HG02870 (cell line): ENCODE data around the gene IGF2BP3.
"Not testable (repeated sequence)": the region's sequence is repeated elsewhere in the genome, so short reads cannot be mapped to it uniquely, and the experiment has no call there.

Source experiments
- ATAC-seq: cut with Tn5 transposase; IDR thresholded peaks from one replicate; pipeline ENCODE4 v1.9.1; 2021; ENCODE audit warnings: mild to moderate bottlenecking, moderate library complexity; ENCODE audit not compliant: unreplicated experiment

IGF2BP3 gene

GRCh38 chr7:23426876-23427275, 43.4 kb downstream of the IGF2BP3 start:
- no peak for ATAC-seq

DNA sequence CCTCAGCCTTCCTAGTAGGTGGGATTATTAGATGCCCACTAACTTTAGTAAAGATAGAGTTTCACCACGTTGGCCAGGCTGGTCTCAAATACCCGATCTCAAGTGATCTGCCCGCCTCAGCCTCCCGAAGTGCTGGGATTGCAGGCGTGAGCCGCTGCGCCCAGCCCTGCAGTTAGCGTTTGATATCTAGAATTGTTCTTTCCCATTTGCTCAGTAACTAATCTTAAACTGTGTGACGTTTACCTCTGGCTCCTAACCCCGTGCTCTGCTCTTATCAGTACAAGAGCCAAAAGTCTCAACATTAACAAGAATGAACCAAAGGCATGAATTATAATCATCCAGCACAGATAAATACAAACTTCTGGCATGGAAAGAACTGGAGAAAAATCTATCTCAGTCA, 47.4 kb downstream of the IGF2BP3 start:
- ATAC-seq, result no peak

- no peak for ATAC-seq
These were observed 47.9 kb downstream of the IGF2BP3 start for GRCh38 chr7:23422384-23422783.

GRCh38 chr7:23419845-23420244, 50.4 kb downstream of the IGF2BP3 start:
- no peak for ATAC-seq

GRCh38 chr7:23419160-23419559, 51.1 kb downstream of the IGF2BP3 start:
- no peak for ATAC-seq

DNA sequence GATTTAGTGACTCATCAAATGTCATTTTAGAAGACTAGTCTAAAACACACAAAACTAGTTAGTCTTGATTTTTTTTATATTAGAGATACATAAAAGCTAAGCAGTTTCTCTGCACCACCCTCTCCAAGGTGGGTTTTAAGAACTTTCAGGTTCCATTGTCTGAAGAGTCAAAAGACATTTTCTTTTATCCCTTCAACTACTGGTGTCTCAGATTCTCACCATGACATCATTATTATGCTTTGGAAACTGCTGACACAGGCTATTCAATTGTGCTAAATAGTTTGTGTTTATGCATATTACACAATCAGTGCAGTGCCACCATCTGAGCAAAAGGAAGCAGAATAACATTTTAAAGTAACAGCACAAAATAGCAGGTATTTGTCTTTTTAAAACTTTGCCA, 52.2 kb downstream of the IGF2BP3 start:
- no peak for ATAC-seq

DNA sequence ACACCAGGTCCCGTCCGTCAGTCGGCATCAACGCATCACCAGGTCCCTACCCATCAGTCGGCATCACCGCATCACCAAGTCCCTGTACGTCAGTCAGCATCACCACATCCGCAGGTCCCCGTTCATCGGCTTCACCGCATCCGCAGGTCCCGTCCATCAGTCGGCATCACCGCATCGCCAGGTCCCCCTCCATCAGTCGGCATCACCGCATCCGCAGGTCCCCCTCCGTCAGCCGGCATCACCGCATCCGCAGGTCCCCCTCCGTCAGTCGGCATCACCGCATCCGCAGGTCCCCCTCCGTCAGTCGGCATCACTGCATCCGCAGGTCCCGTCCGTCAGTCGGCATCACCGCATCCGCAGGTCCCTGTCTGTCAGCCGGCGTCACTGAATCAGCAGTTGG, 55.1 kb downstream of the IGF2BP3 start:
- ATAC-seq, result no peak

- peak; percentile 95 for ATAC-seq
These were observed 59.7 kb downstream of the IGF2BP3 start for GRCh38 chr7:23410446-23411183.

GRCh38 chr7:23406564-23406963, 63.7 kb downstream of the IGF2BP3 start:
- ATAC-seq, result not testable (repeated sequence)

GRCh38 chr7:23405240-23405618, 65.1 kb downstream of the IGF2BP3 start:
- ATAC-seq, result no peak

DNA sequence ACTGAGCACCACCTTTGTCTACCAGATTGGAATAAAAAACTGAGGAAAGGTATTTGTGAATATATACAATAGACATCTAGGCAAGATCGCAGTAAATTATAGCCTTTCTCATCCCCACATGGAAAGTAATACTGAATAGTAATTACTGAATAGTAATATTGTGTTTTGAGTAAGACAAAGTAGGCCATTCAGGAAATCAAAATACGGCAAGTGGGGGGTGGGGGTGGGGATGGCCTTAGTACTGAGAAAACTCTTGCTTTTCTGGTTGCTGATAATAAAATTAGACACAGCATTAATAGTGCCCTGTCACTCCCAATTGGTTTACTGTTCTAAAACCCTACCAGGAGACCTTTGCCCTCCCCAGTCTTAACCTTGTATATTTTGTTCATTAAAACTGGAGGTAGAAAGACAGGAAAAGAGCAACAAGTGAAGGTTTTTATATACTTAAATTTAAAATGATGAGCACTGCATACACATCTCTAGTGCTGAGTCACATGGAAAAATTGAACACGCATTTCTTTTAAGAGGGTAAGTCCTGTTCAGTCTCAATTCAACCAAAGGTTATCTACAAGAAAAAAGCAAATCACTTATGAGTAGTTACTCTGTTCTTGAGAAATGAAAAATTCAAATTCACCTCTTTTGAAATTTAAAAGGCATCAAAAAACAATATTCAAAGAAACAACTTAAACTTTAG, 65.6 kb downstream of the IGF2BP3 start:
- ATAC-seq, result no peak

DNA sequence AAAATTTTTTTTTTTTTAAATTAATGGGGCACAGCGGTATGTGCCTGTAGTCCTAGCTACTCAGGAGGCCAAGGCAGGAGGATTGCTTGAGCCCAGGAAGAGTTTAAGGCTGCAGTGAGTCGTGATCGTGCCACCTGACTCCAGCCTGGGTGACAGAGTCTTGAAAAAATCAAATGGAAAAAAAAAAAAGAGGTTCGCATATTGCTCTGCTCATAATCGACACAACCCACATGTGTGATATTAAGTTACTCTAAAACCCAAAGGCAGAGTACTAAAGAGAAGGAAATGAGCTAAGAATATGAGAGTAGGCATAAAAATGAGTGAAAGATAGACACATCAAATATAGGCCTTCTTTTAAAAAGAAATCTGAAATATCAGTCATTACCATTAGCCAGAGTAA, 66.3 kb downstream of the IGF2BP3 start:
- no peak for ATAC-seq

DNA sequence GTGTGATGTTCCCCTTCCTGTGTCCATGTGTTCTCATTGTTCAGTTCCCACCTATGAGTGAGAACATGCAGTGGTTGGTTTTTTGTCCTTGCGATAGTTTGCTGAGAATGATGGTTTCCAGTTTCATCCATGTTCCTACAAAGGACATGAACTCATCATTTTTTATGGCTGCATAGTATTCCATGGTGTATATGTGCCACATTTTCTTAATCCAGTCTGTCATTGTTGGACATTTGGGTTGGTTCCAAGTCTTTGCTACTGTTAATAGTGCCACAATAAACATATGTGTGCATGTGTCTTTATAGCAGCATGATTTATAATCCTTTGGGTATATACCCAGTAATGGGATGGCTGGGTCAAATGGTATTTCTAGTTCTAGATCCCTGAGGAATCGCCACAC, 72.2 kb downstream of the IGF2BP3 start:
- ATAC-seq, result not testable (repeated sequence)

DNA sequence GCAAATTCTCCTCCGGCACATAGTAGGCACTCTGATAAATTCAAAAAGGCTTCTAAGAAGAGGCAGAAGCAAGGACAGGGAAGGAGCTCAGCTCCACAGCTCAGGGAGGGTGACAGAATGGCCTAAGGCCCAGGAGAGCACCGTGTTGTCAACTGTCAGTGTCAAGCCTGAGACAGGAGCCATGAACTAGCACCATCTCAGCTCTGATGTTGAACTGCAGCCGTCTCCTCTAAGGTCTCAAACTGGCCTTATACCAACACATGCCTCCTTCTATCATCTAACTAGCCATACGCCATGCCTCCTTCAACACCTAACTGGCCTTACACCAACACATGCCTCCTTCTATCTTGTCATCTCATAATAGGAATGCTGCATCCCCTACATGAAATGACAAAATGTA, 73.0 kb downstream of the IGF2BP3 start:
- ATAC-seq, result no peak

GRCh38 chr7:23396222-23397015, 73.9 kb downstream of the IGF2BP3 start:
- no peak for ATAC-seq

DNA sequence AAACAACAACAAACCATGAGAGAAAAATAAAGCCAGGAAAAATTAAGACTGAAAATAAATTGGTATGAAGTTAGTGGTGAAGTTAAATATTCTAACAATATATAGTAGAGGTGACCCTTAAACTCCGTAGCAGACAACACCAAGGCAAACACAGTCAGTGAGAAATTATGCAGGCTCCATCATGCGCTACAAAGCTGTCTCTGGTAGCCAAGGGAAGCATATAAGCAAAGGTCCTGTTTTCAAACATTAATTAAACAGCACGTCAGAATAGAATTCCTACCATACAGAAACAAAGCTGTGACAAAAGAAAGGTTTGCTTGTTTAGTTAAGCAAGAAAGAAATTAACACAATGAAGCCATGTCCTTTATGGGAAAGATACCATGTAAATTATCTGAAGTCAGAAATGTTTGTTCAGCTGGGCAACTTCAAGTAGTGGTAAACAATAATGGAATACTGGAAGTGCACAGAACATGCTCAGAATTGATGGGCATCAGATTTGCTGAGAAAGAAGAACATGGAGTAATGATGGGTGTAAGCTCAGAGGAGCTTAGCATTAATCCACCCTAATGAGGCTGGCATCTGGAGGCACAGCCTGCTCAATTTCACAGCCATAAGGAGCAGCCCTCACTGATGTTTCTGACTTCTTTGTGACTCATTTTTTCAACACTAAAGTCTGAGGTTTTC, 75.7 kb downstream of the IGF2BP3 start:
- no peak for ATAC-seq

GRCh38 chr7:23393636-23394035, 76.7 kb downstream of the IGF2BP3 start:
- ATAC-seq, result no peak

DNA sequence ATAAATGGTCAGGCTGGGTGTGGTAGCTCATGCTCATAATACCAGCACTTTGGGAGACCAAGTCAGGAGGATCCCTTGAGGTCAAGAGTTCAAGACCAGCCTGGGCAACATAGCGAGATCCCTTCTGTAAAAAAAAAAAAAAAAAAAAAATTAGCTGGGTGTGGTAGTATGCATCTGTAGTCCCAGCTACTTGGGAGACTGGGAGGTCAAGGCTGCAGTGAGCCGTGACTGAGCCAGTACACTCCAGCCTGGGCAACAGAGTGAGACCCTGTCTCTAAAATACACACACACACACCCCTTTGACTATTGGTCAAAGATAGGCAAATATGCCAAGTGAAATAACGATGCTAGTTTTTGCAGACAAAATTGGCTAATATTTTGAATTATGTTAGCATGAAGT, 80.6 kb downstream of the IGF2BP3 start:
- ATAC-seq, result no peak

DNA sequence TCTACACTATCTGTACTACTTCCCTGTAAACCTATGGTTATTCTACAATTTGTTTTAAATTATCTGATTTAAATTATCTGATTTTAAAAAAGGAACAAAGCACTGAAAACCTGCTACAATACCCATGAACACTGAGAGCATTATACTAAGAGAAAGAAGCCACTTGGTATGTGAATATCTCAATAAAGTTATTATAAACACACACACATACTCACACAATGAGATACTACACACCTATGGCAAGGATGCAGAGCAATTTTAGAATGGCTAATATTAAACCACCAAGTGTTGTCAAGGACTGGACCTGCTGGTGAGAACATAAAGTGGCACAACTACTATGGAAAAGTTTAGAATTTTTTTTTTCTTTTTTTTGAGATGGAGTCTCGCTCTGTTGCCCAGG, 82.7 kb downstream of the IGF2BP3 start:
- ATAC-seq, result no peak

DNA sequence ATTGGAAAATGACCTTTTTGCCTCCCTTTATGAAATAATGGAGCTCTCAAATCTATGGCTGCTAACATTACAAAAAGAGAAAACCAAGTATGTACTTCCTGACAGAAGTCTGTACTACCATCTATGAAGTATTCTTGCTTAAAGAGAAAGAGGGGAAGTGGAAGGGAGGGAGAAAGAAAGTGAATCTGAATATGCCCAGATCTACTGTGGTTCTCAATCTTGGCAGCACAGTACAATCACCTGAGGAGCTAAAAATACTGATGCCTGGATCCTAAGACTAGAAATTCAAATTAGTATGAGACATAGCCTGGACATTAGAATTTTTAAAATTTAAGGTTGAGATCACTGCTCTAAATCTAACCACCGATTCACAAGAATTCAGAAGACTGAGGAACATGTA, 85.2 kb downstream of the IGF2BP3 start:
- no peak for ATAC-seq

GRCh38 chr7:23383225-23383624, 87.1 kb downstream of the IGF2BP3 start:
- ATAC-seq, result no peak
